GM03348 (cell line): ENCODE results near the gene SEBOX.

ENCODE experiments used
- DNase-seq: peaks from one replicate; pipeline ENCODE4 v3.0.0; 2012; ENCODE audit warnings: low spot score

Gene SEBOX

DNA sequence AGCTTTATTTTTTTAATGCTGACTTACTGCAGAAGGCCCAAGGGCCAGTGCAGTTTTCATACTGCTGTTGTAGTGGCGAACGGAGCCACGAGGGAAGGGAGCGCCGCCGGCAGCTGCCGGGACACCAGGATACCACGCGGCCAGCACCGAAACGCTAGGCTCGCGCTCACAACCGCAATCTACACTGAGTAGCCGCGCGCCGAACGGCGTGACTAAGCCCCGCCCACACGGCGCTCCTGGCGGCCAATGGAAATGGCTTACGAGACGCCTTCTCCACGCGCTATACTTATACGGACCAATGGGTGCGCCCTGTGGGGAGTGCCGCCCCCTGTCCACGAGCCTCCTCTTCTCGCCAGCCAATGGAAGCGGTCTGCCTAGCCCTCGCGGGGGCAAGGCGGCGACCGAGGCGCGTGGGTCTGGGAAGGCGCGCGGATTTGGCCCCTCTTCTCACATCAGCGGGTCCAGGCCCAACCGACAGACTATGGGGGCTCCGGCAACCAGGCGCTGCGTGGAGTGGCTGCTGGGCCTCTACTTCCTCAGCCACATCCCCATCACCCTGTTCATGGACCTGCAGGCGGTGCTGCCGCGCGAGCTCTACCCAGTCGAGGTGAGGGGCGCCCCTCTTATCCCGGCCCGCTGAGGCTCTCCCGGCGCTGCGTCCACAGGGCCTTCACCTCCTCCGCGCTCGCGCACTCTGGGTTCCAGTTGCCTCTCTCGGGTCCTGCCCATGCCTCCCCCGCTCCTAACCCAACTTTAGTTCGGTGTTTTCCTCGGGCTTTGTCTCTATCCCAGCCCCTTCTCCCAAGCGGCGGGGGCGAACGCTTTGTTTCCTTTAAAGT is 46.0 kb downstream of the SEBOX start, which contains the start of gene TMEM97:
Gene TMEM97 (plus strand): TSS at position 442 of the 839 bp plus-strand sequence. CDS start 40 bp downstream, at position 482.
- DNase-seq: peak; percentile 98

DNA sequence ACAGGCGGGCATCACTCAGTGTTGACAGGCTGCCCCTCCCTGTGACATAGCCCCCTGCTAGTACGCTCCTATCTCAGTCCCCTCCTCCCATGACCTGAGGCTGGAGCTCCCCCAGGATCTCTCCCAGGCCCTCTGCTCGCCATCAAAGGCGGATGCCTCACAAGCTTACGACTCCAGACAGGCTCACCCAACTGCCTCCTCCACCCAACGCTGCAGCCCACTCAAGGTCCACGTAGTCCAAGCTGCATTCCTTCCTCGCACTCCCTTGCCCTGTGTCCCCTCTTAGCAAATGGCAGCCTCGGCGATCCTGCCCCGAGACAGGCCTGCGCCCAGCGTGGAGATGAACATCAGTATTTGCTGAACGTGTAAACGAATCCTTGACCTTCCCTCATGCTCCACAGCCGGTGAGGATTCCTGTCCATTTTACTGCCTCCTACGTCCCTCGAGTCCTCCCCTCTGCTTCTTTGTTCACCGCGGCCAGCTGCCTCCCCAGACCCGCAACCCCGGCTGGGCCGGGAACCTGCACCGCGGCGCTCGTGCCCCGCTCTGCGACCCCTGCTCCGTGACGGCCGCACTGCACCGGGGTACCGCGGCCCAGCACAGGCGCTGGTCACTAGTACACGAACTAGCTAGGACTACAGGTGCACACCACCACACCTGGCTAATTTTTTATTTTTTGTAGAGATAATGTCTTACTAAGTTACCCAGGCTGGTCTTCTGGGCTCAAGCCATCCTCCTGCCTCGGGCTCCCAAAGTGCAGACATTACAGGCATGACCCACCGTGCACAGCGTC is 46.8 kb downstream of the SEBOX start:
- DNase-seq: no peak

DNA sequence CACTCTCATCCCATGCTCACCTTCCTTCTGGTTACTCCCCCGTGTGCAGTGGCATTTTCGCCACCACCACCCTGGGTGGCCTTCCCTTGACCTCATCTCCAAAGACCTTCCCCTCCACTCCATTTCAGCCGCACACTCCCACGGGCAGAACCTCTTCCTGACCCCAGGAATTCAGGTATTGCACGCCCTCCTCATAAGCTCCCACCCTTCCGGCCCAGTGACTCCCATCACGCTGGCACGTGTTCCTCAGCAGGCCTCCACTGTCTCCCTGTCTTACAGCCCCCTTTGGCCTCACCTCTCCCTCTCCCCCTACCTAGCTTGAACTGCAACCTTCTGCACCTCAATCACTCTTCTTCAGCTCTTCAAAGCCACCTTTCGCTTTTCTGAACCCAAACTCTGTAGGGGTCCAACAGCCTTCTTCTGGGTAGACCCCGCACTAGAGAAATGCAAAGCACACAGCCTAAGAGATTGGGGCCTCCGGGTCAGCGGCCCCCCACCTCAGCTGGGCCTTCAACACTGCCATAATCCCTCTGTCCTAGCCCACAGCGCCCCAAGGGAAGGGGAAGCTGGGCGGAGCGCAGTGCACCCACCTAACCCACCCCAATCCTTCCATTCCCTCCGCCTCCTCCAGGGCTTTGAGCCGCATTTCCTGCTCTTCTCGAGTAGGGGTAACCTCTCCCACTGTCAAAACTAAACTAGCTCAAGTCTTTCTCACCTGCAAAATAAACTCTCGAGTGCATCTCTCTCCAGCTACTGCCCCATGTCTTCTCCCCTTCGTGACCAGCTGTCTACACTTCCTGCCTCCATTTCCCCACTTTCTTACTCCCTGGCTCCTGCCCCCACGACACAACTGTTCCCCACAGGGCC is 47.7 kb downstream of the SEBOX start:
- DNase-seq: no peak

DNA sequence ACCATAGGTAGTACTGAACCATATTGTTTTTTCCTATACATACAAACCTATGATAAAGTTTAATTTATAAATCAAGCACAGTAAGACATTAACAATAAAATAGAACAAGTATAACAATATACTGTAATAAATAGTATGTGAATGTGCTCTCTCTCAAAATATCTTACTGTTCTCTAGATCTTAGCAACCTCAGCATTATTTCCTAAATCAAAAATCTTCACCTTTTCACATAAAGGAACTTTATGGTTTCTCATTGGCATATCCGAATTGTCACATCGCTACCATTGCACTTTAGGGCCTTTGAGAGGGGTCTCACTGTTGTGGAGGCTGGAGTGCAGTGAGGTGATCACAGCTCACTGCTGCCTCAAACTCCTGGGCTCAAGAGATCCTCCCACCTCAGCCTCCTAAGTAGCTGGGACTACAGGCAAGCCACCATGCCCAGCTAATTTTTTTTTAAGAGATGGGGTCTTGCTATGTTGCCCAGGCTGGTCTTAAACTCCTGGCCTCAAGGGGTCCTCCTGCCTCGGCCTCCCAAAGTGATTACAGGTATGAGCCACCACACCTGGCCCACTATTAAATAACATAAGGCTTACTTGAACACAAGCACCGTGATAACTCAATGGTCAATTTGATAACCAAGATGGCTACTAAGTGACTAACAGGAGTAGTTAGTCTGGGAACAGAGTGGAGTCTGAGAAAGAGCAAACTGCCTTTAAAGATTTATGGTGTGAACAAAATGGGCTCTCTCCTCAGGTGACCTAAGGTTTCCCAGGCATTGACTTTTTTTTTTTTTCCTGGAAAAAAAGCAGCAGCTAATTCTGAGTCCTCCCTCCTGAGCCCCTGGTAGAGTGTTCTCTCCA is 48.9 kb downstream of the SEBOX start:
- no peak for DNase-seq

DNA sequence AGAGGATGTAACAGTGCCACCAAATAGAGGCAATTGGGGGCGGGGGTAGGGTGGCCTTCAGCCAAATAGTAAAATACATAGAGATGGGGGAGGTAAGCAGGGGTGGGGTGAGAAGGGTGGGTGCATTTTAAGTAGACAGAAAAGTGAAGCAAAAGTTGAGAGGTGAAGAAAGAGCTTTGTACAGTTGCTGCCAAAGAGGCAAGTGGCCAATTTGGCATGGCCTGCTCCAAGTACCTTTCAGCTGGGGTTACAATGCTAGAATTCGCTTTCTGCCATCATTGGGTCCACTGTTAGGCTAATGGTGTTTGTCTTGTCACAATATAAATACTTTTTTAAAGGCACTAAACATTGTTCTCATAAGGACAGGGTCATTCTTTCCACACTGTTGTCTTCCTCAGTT is 51.2 kb downstream of the SEBOX start:
- DNase-seq: no peak
